ENCODE data around the gene MPP3.

MPP3 gene

GRCh38 chr17:43782913-43783680 is 49.8 kb downstream of the MPP3 start:
- Mint-ChIP-seq H3K27me3 (peaks cover 46% of the 10 kb centered on the region), H3K36me3 (no peaks in the 10 kb centered on the region), H3K27ac (no peak overlapping the region), H3K4me1 (peaks cover 8% of the 10 kb centered on the region), H3K9me3 (no peaks in the 10 kb centered on the region), H3K4me3 (no peak overlapping the region)
- no peak for ATAC-seq

DNA sequence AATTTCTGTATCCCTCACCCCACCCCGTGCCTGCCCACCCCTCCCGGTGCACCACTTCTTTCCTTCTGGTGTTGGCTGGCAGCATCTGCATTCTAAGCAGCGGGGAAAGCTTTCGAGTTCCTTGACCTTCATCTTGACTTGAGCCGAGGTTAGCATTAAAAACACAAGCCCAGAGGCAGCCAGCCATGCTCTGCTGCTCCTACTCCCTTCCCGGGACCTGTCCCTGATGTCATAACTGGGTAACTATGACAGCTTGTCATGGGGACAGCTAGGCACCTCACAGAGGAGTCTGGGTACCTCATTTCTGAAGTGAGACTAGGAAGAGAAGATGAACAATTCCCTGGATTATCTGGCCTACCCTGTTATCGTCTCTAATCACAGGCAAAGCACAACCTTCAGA is 52.8 kb downstream of the MPP3 start, which contains the start of gene CFAP97D1:
CFAP97D1 (plus strand) TSS at position 301 of the 400 bp plus-strand sequence; CDS start at position 329, 28 bp downstream.
- no peak for ATAC-seq
- H3K4me3 Mint-ChIP-seq: peak within 1 kb of the TSS; percentile 96
- H3K9me3 Mint-ChIP-seq: no peaks in the 10 kb centered on the region
- peaks cover 2% of the 10 kb centered on the region for H3K36me3 Mint-ChIP-seq
- H3K4me1 Mint-ChIP-seq: peaks cover 13% of the 10 kb centered on the region
- peaks cover 41% of the 10 kb centered on the region for H3K27me3 Mint-ChIP-seq
- peak within 1 kb of the TSS; percentile 83 for H3K27ac Mint-ChIP-seq

DNA sequence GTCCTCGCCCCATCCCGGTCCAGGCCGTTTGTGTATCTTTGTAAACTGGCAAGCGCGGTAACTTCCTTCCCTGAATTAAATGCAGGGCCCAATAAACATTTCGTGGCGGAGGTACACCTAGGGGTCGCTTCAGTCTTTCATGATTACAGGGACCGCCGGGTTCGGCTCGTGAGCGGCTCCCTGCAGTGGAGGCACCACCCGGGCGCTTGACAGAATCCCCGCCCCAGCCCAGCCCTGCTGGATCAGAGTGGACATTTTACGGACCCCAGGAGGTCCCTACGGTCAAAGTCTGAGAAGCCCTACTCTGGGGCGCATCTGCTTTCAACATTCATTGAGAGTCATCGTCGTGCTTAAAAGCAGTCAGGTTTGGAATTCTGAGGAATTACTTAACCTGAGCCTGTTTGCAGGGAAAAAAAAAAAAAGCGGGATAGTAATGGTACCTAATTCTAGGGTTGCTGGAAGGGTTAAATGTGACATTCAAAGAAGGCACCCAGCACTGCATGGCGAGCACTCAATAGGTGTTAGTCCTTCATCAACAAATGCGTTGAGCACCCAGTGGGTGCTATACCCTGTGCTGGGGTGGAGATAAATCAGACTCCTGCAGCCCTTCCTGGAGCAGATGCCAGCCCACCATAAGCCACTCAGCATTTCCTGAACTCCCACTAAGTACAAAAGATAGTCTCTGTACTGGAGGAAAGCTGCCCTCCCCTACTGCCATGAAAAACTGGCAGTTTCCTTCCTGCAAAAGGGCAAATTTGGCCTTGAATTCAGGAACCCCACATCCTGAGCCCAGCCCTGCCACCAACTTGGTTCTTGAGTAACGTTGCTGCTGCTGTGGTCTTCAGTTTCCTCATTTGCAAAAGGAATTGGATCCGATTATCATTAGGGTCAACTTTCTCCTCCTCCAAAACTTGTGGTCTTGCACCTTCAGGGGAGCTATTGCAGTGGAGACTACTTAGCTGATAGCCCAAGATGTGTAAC is 53.5 kb downstream of the MPP3 start:
- H3K36me3 Mint-ChIP-seq: peaks cover 6% of the 10 kb centered on the region
- no peaks in the 10 kb centered on the region for H3K9me3 Mint-ChIP-seq
- ATAC-seq: peak; percentile 34
- H3K27ac Mint-ChIP-seq: peak overlapping the region; percentile 83
- peaks cover 13% of the 10 kb centered on the region for H3K4me1 Mint-ChIP-seq
- peak overlapping the region; percentile 96 for H3K4me3 Mint-ChIP-seq
- H3K27me3 Mint-ChIP-seq: peaks cover 34% of the 10 kb centered on the region

DNA sequence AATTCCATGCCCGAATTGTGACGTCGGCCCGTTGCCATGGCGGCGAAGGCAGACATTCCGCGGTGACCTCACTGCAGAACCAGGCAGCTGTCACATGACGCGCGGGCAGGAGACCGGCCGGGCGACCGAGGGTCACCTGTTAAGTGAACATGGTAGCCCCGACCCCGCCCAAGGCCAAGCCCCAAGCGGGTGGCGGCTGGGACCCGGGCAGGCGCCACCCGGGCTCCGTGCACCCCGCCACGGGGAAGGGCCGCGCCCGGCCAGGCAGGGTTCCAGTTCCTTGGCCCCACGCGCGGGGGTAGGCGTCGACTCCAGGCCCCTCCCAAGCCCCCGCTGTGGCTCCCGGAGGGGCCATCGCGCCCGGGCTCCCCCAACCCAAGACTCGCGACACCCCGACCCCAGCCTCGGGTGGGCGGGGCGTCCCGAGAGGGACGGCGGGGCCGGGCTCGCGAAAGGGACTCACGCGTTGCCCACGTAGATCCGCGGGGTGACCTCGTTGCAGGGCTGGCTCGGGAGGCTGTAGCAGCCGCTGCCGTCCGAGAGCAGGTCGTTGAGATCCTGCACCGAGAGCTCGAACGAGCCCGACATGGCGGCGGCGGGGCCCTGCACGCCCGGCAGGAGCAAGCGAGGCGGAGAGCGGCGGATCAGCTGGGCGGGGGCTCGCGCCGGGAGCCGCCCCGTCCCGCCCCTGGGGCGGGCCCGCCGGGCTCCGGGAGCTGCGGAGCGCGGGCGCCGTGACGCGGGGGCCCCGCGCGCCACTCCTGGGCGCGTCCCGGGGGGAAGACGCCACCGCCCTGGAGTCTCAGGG is 54.4 kb downstream of the MPP3 start, which contains the start of gene DUSP3:
DUSP3 (minus strand) TSS at position 641 of the 808 bp plus-strand sequence; CDS start at position 588, 53 bp downstream.
- Mint-ChIP-seq H3K27ac (peak within 1 kb of the TSS; percentile 83), H3K4me1 (peaks cover 16% of the 10 kb centered on the region), H3K4me3 (peak within 1 kb of the TSS; percentile 96), H3K9me3 (no peaks in the 10 kb centered on the region), H3K27me3 (peaks cover 25% of the 10 kb centered on the region), H3K36me3 (peaks cover 14% of the 10 kb centered on the region)
- ATAC-seq: peak; percentile 96

GRCh38 chr17:43774304-43775250 is 58.4 kb downstream of the MPP3 start:
- no peaks in the 10 kb centered on the region for H3K9me3 Mint-ChIP-seq
- H3K36me3 Mint-ChIP-seq: peaks cover 41% of the 10 kb centered on the region
- H3K27me3 Mint-ChIP-seq: no peaks in the 10 kb centered on the region
- H3K4me1 Mint-ChIP-seq: peaks cover 28% of the 10 kb centered on the region
- H3K27ac Mint-ChIP-seq: no peak overlapping the region
- ATAC-seq: no peak
- no peak overlapping the region for H3K4me3 Mint-ChIP-seq

GRCh38 chr17:43772877-43773648 is 59.9 kb downstream of the MPP3 start:
- H3K27me3 Mint-ChIP-seq: no peaks in the 10 kb centered on the region
- H3K27ac Mint-ChIP-seq: peak overlapping the region; percentile 78
- peaks cover 29% of the 10 kb centered on the region for H3K4me1 Mint-ChIP-seq
- H3K36me3 Mint-ChIP-seq: peaks cover 46% of the 10 kb centered on the region
- H3K9me3 Mint-ChIP-seq: no peaks in the 10 kb centered on the region
- peak; percentile 31 for ATAC-seq
- H3K4me3 Mint-ChIP-seq: no peak overlapping the region

- H3K9me3 Mint-ChIP-seq: no peaks in the 10 kb centered on the region
- H3K4me3 Mint-ChIP-seq: no peak overlapping the region
- H3K4me1 Mint-ChIP-seq: peaks cover 25% of the 10 kb centered on the region
- H3K27me3 Mint-ChIP-seq: no peaks in the 10 kb centered on the region
- no peak overlapping the region for H3K27ac Mint-ChIP-seq
- ATAC-seq: no peak
- H3K36me3 Mint-ChIP-seq: peaks cover 46% of the 10 kb centered on the region
Measured at GRCh38 chr17:43771463-43771862, 61.5 kb downstream of the MPP3 start.

DNA sequence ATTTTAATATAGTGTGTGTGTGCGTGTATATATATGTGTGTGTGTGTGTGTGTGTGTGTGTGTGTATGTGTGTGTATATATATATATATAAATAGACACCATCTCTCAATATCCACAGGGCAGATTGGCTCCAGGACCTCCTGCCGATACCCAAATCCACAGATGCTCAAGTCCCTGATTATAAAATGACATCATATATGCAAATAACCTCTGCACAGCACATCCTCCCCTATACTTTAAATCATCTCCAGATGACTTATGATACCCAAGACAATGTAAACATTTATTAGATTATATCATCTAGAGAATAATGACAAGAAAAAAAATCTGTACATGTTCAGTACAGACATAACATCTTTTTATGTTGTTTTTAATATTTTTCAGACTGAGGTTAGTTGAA is 62.0 kb downstream of the MPP3 start:
- H3K36me3 Mint-ChIP-seq: peaks cover 46% of the 10 kb centered on the region
- no peak for ATAC-seq

DNA sequence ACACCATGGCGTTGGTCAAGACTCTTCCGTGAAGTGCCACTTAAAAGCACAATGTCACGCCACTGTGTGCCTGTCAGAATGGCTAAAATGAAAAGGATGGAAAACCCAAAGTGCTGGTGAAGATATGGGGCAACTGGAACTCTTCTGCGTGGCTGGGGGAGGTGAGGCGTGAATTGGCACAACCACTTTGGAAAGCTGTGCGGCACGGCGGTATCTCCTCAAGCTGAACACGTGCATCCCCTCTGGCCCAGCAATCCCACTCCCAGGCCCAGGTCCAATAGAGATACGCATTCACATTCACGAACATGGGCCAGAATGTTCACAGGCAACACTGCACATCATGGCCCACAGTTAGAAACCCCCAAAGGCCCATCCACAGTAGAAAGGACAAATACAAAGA is 63.1 kb downstream of the MPP3 start:
- Mint-ChIP-seq H3K36me3 (peaks cover 41% of the 10 kb centered on the region), H3K27me3 (no peaks in the 10 kb centered on the region), H3K27ac (no peak overlapping the region), H3K4me3 (no peak overlapping the region), H3K9me3 (no peaks in the 10 kb centered on the region), H3K4me1 (peaks cover 25% of the 10 kb centered on the region)
- no peak for ATAC-seq

More for the DNA sequence above, 62.0 kb downstream of the MPP3 start:
- H3K27me3 Mint-ChIP-seq: no peaks in the 10 kb centered on the region
- no peak overlapping the region for H3K27ac Mint-ChIP-seq
- no peaks in the 10 kb centered on the region for H3K9me3 Mint-ChIP-seq
- peaks cover 25% of the 10 kb centered on the region for H3K4me1 Mint-ChIP-seq
- no peak overlapping the region for H3K4me3 Mint-ChIP-seq

DNA sequence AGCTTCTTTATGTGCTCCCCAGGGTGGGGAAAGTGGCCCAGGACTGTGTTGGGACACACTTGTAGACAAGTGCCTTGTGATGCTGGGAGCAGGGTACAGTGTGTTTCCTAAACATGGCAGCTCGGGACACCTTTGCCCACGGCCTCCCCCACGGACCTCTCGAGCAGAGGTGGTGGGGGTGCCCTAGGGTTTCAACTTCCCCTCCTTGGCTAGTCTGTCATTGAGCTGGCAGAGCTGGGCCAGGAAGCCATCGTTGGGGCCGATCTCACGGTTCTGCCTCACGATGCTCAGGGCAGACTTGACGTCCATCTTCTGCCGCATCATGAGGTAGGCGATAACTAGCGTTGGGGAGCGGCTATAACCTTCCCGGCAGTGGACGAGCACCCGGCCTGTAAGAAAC is 63.5 kb downstream of the MPP3 start:
- Mint-ChIP-seq H3K36me3 (peaks cover 40% of the 10 kb centered on the region), H3K27me3 (no peaks in the 10 kb centered on the region), H3K9me3 (no peaks in the 10 kb centered on the region), H3K27ac (no peak overlapping the region), H3K4me1 (peaks cover 25% of the 10 kb centered on the region), H3K4me3 (no peak overlapping the region)
- no peak for ATAC-seq

DNA sequence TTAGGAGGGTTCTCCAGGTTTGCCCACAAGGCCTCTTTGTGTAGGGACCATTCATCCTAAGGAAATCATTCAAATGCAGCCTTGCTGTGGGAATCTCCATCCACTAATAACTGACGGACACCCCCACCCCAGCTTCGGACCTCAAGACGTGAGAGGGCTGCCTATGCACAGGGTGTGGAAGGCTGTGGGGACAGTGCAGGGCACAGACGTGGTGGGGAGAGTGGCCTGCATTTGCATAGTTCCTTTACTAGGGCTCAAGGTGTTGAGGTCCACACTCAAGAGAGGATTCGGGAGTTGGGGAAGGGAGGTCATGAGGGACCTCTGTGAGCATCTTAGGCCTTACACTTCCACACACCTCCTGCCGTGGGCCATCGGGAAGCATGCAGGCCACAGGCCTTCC is 64.0 kb downstream of the MPP3 start:
- Mint-ChIP-seq H3K27ac (no peak overlapping the region), H3K27me3 (no peaks in the 10 kb centered on the region), H3K4me1 (peaks cover 25% of the 10 kb centered on the region), H3K9me3 (no peaks in the 10 kb centered on the region), H3K36me3 (peaks cover 36% of the 10 kb centered on the region), H3K4me3 (no peak overlapping the region)
- no peak for ATAC-seq

GRCh38 chr17:43768382-43768781 is 64.6 kb downstream of the MPP3 start:
- Mint-ChIP-seq H3K9me3 (no peaks in the 10 kb centered on the region), H3K27ac (no peak overlapping the region), H3K4me3 (no peak overlapping the region), H3K27me3 (no peaks in the 10 kb centered on the region), H3K36me3 (peaks cover 30% of the 10 kb centered on the region), H3K4me1 (peaks cover 21% of the 10 kb centered on the region)
- peak; percentile 89 for ATAC-seq

DNA sequence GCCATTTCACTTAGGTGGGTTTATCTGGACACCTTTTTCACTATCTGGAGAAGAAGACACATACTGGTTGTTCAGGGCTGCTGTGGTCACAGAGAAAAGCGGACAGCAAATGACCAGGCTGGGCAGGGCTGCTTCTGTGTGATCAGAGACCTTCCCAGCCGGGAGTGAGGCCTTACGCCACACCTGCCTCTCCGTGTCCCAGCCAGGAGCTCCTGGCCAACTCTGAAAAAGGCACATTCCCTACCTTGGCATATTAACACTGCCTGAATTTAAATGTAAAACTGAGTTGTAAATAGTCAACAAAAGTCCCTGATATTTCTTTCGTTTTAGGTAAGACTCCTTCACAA is 65.3 kb downstream of the MPP3 start:
- Mint-ChIP-seq H3K27ac (no peak overlapping the region), H3K9me3 (no peaks in the 10 kb centered on the region), H3K27me3 (no peaks in the 10 kb centered on the region)

More for the DNA sequence above, 65.3 kb downstream of the MPP3 start:
- ATAC-seq: no peak
- Mint-ChIP-seq H3K4me3 (no peak overlapping the region), H3K4me1 (peaks cover 14% of the 10 kb centered on the region), H3K36me3 (peaks cover 23% of the 10 kb centered on the region)

Measured in stimulated activated memory B cell treated with anti-CD40 and anti-IgM and Interleukin-4, amounts not matched to agents 10 μg/mL and 1 μg/mL and 100 μg/mL, for 72 hours (primary cell).